ENCODE measurements around the gene ZNF652. TPM values are rescaled to one million over a fixed set of nuclear protein-coding genes. Genes with fewer than 3 reads are reported as not detected.

ZNF652 gene
- total RNA-seq, 1 donor from 2014 or later: 42.7 TPM

GRCh38 chr17:49259663-49260010, 102.4 kb downstream of the ZNF652 start:
- Histone ChIP-seq H3K4me1 (peaks cover 14% of the 10 kb centered on the region), H3K27ac (peak overlapping the region; percentile 81), H3K9me3 (no peaks in the 10 kb centered on the region), H3K27me3 (no peaks in the 10 kb centered on the region), H3K36me3 (no peaks in the 10 kb centered on the region), H3K4me3 (peak overlapping the region; percentile 55 to 57)
- intact Hi-C loops (cut with DNase I): no loop called here
- no peak for DNase-seq (ENCODE audit: extremely low spot score in 2 of 2)
- no peak for TF ChIP-seq POLR2A (IDR thresholded peaks at IDR 0.05)
- no peak for TF ChIP-seq CTCF (IDR thresholded peaks at IDR 0.05)
- TF ChIP-seq POLR2AphosphoS5 (IDR thresholded peaks at IDR 0.05; ENCODE audit: insufficient read depth in 1 of 2, low read depth in 1 of 2): no peak

- H3K36me3 ChIP-seq: no peaks in the 10 kb centered on the region
- no peaks in the 10 kb centered on the region for H3K27me3 ChIP-seq
- DNase-seq (ENCODE audit: extremely low spot score in 2 of 2): no peak
- H3K27ac ChIP-seq: no peak overlapping the region
- intact Hi-C loops (cut with DNase I): no loop called here
- TF ChIP-seq CTCF (IDR thresholded peaks at IDR 0.05) (no peak), POLR2AphosphoS5 (IDR thresholded peaks at IDR 0.05; ENCODE audit: insufficient read depth in 1 of 2, low read depth in 1 of 2) (no peak), POLR2A (IDR thresholded peaks at IDR 0.05) (no peak)
- H3K4me3 ChIP-seq: no peak overlapping the region
- no peaks in the 10 kb centered on the region for H3K9me3 ChIP-seq
- peaks cover 14% of the 10 kb centered on the region for H3K4me1 ChIP-seq
Measured at GRCh38 chr17:49258394-49258793, 103.7 kb downstream of the ZNF652 start.

DNA sequence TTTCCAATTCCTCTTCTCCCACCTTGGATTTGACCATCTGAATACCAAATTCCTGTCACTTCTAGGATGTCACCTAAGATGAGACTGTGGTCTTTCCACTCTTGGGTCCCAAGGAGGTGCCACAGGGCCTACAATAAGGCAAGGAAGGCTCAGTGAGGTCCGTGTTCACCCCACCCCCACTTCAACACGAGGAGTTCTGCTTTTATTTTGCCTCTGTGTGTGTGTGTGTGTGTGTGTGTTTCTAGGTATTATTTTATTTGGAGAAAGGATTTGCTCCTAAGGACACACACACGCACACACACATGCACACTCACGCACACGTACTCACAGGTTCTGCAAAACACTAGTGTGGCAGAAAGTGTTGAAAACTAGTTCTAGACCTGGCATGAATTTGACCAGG, 106.9 kb downstream of the ZNF652 start:
- no peak for TF ChIP-seq POLR2A (IDR thresholded peaks at IDR 0.05)
- TF ChIP-seq CTCF (IDR thresholded peaks at IDR 0.05): no peak
- no peak for TF ChIP-seq POLR2AphosphoS5 (IDR thresholded peaks at IDR 0.05; ENCODE audit: insufficient read depth in 1 of 2, low read depth in 1 of 2)
- H3K9me3 ChIP-seq: no peaks in the 10 kb centered on the region
- H3K4me3 ChIP-seq: no peak overlapping the region
- no peak overlapping the region for H3K27ac ChIP-seq
- intact Hi-C loops (cut with DNase I): no loop called here
- no peak for DNase-seq (ENCODE audit: extremely low spot score in 2 of 2)
- H3K36me3 ChIP-seq: no peaks in the 10 kb centered on the region
- H3K4me1 ChIP-seq: peaks cover 6% of the 10 kb centered on the region
- no peaks in the 10 kb centered on the region for H3K27me3 ChIP-seq

DNA sequence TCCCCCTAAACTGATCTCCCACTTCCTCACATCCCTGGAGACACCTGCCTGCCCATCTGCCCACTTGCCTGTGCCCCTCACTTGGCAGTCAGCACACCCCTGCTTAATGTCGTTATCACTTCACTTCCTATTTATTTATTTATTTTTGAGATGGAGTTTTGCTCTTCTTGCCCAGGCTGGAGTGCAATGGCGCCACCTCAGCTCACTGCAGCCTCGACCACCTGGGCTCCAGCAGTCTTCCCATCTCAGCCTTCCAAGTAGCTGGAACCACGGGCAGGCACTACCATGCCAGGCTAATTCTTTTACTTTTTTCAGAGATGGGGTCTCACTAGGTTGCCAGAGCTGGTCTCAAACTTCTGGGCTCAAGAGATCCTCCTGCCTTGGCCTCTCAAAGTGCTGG, 108.0 kb downstream of the ZNF652 start:
- H3K9me3 ChIP-seq: no peaks in the 10 kb centered on the region
- H3K4me1 ChIP-seq: peaks cover 7% of the 10 kb centered on the region
- DNase-seq (ENCODE audit: extremely low spot score in 2 of 2): no peak
- intact Hi-C loops (cut with DNase I): no loop called here
- H3K27ac ChIP-seq: no peak overlapping the region
- H3K27me3 ChIP-seq: no peaks in the 10 kb centered on the region
- TF ChIP-seq POLR2AphosphoS5 (IDR thresholded peaks at IDR 0.05; ENCODE audit: insufficient read depth in 1 of 2, low read depth in 1 of 2): no peak
- no peak for TF ChIP-seq CTCF (IDR thresholded peaks at IDR 0.05)
- no peak for TF ChIP-seq POLR2A (IDR thresholded peaks at IDR 0.05)
- no peaks in the 10 kb centered on the region for H3K36me3 ChIP-seq
- no peak overlapping the region for H3K4me3 ChIP-seq

GRCh38 chr17:49252148-49252695, 109.8 kb downstream of the ZNF652 start:
- H3K27me3 ChIP-seq: no peaks in the 10 kb centered on the region
- no peaks in the 10 kb centered on the region for H3K36me3 ChIP-seq
- H3K4me3 ChIP-seq: no peak overlapping the region
- TF ChIP-seq POLR2A (IDR thresholded peaks at IDR 0.05) (no peak), CTCF (IDR thresholded peaks at IDR 0.05) (no peak), POLR2AphosphoS5 (IDR thresholded peaks at IDR 0.05; ENCODE audit: insufficient read depth in 1 of 2, low read depth in 1 of 2) (no peak)
- H3K4me1 ChIP-seq: peaks cover 7% of the 10 kb centered on the region
- intact Hi-C loops (cut with DNase I): no loop called here
- no peak overlapping the region for H3K27ac ChIP-seq
- DNase-seq (ENCODE audit: extremely low spot score in 2 of 2): no peak
- H3K9me3 ChIP-seq: no peaks in the 10 kb centered on the region

All from vagina (tissue), 2 donors.